Measurements from ENCODE around the gene FAM222B. TPM values are rescaled to one million over a fixed set of nuclear protein-coding genes. Genes with fewer than 3 reads are reported as not detected.
"Not testable (repeated sequence)": the region's sequence is repeated elsewhere in the genome, so short reads cannot be mapped to it uniquely, and the experiment has no call there.

Gene FAM222B
- polyA plus RNA-seq, 1 donor: 13.2 TPM

DNA sequence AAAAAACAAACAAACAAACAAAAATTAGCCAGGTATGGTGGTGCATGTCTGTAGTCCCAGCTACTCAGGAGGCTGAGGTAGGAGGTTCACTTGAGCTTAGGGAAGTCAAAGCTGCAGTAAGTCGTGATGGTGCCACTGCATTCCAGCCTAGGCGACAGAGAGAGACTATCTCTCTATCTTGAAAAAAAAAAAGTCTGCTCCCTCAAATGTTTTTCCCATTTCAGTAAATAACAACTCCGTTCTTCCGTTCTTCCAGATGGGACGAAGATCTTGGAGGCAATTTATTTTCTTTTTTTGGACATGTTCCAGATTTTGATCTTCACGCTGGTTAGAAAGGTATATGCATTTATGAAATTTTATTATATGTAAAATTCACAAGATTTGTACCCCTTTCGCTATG lies 31.2 kb upstream of the FAM222B start:
- no peak for DNase-seq (ENCODE audit: low read depth)

GRCh38 chr17:28871056-28871579 lies 28.5 kb upstream of the FAM222B start:
- no peak for DNase-seq (ENCODE audit: low read depth)

- no peak for DNase-seq (ENCODE audit: low read depth)
Measured at GRCh38 chr17:28867276-28867675, 24.7 kb upstream of the FAM222B start.

DNA sequence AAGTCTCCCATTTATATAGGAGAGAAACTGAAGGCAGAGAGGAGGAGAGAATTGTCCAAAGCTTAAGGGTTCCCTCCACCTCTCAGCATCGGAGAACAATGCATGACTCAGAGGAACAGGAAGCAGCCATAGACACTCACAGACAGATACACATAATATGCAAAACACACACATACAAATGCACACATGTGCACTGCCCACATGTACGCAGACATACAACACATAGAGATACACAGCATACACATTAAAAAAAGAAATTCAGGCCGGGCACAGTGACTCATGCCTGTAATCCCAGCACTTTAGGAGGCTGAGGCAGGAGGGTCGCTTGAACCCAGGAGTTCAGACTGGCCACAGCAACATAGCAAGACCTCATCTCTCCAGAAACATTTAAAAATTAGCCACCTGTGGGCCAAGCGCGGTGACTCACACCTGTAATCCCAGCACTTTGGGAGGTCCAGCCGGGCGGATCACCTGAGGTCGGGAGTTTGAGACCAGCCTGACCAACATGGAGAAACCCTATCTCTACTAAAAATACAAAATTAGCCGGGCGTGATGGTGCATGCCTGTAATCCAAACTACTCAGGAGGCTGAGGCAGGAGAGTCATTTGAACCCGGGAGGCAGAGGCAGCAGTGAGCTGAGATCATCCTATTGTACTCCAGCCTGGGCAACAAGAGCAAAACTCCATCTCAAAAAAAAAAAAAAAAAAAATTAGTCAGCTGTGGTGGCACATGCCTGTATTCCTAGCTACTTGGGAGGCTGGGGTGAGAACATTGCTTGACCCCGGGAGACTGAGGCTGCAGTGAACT lies 23.6 kb upstream of the FAM222B start:
- DNase-seq (ENCODE audit: low read depth): no peak

DNA sequence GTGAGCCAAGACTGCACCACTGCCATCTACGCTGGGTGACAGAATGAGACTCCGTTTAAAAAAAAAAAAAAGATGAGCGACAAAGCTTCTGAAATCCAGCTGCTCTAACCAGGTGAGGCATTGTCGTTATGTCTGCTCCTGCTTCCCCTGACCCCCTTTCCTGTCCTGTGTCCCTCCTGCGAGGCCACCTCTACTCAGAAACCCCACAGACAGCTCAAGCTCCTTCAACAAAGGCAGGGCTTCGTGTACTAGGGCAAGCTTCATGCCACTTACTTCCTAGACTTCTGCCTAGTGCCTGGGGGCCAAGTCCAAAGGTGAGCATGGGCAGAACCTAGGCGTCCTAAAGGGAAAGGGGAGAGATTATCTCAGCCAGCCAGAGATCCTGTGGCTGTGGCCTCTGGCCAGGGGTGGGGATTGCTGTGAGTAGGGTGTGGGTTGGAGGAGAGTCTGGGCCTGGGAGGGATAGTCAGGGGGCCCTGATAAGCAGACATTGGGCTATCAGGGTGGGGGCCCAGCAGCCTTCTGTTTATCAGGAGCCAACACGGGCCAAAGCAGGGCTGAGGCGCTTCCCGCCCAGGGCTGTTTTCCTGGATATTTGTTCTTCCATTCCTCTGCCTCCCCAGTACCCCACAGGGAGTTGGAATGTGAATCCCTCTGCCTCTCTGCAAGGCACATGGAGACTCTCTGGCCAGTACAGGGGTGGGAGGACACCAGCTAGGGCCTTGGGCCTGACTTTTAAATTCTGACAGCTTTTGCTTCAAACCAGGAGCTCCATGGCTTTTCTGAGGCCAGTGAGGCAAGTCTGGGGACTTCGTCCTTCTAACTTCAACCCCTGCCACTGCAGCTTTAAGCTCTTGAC lies 22.6 kb upstream of the FAM222B start:
- DNase-seq (ENCODE audit: low read depth): no peak

DNA sequence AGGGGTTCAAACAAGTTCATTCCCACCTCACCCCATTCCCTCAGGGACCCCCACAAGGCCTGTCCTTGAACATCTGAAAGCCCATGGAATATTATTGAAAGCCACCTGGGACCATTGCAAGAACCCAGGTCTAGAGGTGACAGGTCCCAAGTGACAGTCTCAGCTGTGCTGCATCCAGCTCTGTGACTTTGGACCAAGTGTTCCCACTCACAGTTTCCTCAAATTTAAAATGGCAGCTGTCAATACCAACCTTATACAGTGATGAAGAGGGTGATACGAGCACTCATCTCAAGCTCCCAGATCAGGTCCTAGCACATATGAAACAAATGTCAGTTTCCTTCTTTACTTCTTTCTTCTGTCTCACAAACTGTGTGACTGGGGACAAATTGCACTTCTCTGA lies 21.4 kb upstream of the FAM222B start:
- no peak for DNase-seq (ENCODE audit: low read depth)

DNA sequence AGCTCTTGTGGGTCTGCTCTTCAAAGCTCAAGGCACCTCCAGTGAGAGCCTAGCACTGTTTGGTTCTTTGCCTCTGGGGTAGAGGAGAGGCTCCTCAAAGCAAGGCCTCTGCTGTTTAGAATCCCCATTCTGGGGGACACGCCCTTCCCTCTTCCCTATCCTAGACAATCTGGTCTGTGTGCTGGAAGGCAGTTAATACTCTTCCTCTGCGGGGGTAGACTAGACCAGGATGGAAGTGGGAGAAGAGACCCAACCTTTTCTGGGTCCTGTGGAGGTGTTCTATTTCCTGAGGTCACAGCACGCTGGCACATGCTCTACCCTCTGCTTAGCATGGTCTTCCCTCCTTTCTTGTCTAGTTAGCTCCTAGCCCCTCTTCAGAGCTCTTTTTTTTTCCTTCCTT lies 20.0 kb upstream of the FAM222B start:
- DNase-seq (ENCODE audit: low read depth): no peak

- DNase-seq (ENCODE audit: low read depth): no peak
Measured at GRCh38 chr17:28861393-28862203, 19.0 kb upstream of the FAM222B start.

- no peak for DNase-seq (ENCODE audit: low read depth)
Measured at GRCh38 chr17:28860363-28860808, 17.8 kb upstream of the FAM222B start.

- DNase-seq (ENCODE audit: low read depth): no peak
Measured at GRCh38 chr17:28858801-28859355, 16.3 kb upstream of the FAM222B start.

GRCh38 chr17:28857905-28858800 lies 15.6 kb upstream of the FAM222B start:
- no peak for DNase-seq (ENCODE audit: low read depth)

GRCh38 chr17:28856028-28856574 lies 13.5 kb upstream of the FAM222B start:
- DNase-seq (ENCODE audit: low read depth): no peak

- DNase-seq (ENCODE audit: low read depth): no peak
Measured at GRCh38 chr17:28855336-28855679, 12.7 kb upstream of the FAM222B start.

GRCh38 chr17:28854457-28855335 lies 12.1 kb upstream of the FAM222B start, which contains the start of gene ERAL1:
Gene ERAL1, plus strand, starts transcription at chr17:28855016. Its CDS starts 19 bp downstream, at chr17:28855035.
- DNase-seq (ENCODE audit: low read depth): peak; percentile 89

DNA sequence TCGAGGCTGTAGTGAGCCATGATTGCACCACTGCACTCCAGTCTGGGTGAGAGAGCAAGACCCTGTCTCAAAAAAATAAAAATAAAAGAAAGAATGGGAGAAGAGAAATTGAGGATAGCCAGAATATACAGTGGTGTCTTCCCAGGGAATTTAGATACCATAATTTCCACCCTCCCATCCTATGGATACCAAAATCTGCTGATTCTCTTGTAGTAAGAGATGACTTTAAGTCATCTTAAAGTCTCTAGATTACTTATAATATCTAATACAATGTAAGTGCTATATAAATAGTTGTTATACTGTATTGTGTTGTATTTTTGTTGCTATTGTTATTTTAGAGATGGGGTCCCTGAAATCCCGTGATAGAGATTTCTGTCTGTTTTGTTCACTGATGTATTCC lies 10.7 kb upstream of the FAM222B start:
- DNase-seq (ENCODE audit: low read depth): no peak

DNA sequence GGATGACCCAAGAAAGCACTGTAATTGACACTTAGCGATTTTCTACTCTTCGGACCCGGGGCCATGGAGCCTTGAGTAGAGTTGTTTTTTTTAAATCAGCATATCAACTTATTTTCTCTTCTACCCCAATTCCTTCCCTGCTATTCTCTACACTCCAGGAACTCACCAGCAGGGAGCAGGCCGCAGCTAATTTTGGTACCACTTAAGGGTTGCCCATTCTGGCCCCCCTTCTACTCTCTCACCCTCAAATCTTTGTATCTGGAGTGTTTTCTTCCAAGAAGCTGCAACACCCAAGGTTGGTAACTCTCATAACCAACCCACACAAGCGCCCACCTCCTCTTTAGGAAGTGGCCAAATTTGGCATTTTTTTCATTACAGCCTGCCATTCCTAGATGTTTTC lies 6.7 kb upstream of the FAM222B start:
- no peak for DNase-seq (ENCODE audit: low read depth)

GRCh38 chr17:28848667-28849066 lies 6.1 kb upstream of the FAM222B start:
- not testable (repeated sequence) for DNase-seq (ENCODE audit: low read depth)

DNA sequence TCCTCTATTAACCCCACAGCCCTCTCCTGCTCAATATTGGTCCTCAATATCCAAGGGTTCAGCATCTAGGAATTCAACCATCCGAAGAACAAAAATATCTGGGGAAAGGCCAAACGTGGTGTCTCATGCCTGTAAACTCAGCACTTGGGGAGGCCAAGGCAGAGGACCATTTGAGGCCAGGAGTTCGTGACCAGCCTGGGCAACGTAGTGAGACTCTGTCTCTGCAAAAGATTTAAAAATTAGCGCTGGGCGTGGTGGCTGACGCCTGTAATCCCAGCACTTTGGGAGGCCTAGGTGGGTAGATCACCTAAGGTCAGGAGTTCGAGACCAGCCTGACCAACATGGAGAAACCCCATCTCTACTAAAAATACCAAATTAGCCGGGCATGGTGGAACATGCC lies 4.1 kb upstream of the FAM222B start:
- not testable (repeated sequence) for DNase-seq (ENCODE audit: low read depth)

DNA sequence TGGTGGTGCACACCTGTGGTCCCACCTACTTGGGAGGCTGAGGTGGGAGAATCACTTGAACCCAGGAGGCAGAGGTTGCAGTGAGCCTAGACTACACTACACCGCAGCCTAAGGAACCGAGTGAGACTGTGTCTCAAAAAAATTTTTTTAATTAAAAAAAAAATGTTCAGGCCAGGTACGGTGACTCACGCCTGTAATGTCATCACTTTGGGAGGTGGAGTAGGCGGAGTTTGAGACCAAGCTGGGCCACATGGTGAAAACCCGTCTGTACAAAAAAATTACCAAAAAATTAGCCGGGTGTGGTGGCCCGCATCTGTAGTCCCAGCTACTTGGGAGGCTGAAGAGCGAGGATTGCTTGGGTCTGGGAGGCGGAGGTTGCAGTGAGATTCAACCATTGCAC lies 3.6 kb upstream of the FAM222B start:
- DNase-seq (ENCODE audit: low read depth): no peak
